Heart right ventricle (tissue), 16 donors: ENCODE data around the gene ZBTB5. TPM values are rescaled to one million over a fixed set of nuclear protein-coding genes. Genes with fewer than 3 reads are reported as not detected.
A peak's percentile ranks its signal among the peaks of the same experiment; 100 is the strongest.

Experiments
- ATAC-seq, 8 donors: fragments of 200-7000 bp; cut with Tn5 transposase; one replicate each; pipeline ENCODE4 v1.9.1; 2020; ENCODE audit warnings: mild to moderate bottlenecking in 8 of 8, moderate library complexity in 8 of 8, moderate number of reproducible peaks in 1 of 8
- DNase-seq, 2 donors: peaks; one replicate each; pipeline ENCODE4 v3.0.0-alpha.2; 2020
- H3K27ac ChIP-seq, 10 donors: fragments of 200-600 bp; sonication (generic) in 2 of 10; one replicate each; pipeline versions ENCODE4 v1.5.0 to v1.8.0; 2020 to 2022; ENCODE audit warnings: mild to moderate bottlenecking in 3 of 10
- H3K27me3 ChIP-seq, 7 donors: fragments of 200-600 bp; one replicate each; pipeline ENCODE4 v1.8.0; 2021 to 2022; ENCODE audit warnings: mild to moderate bottlenecking in 2 of 7
- H3K36me3 ChIP-seq, 9 donors: fragments of 200-600 bp; sonication (generic) in 1 of 9; one replicate each; pipeline versions ENCODE4 v1.5.0 to v1.8.0; 2020 to 2022; ENCODE audit warnings: mild to moderate bottlenecking in 2 of 9
- H3K4me1 ChIP-seq, 9 donors: fragments of 200-600 bp; sonication (generic) in 1 of 9; one replicate each; pipeline versions ENCODE4 v1.5.0 to v1.8.0; 2020 to 2022; ENCODE audit warnings: mild to moderate bottlenecking in 4 of 9
- H3K4me3 ChIP-seq, 10 donors: fragments of 200-600 bp; sonication (generic) in 2 of 10; one replicate each; pipeline versions ENCODE4 v1.5.0 to v1.8.0; 2020 to 2022; ENCODE audit warnings: mild to moderate bottlenecking in 7 of 10, moderate library complexity in 2 of 10
- H3K9me3 ChIP-seq, 11 donors: fragments of 200-600 bp in 10 of 11; sonication (generic) in 2 of 11; one replicate each; pipeline versions ENCODE4 v1.5.0 to v1.8.0; 2013 to 2022; ENCODE audit warnings: mild to moderate bottlenecking in 2 of 11, control low read depth in 1 of 11, moderate library complexity in 1 of 11
- CTCF ChIP-seq, 9 donors: fragments of 200-600 bp; sonication (generic) in 2 of 9; IDR thresholded peaks; one replicate each; pipeline versions ENCODE4 v1.5.0 to v1.8.0; 2021 to 2022; ENCODE audit warnings: antibody characterized with exemption in 9 of 9, mild to moderate bottlenecking in 5 of 9, moderate library complexity in 1 of 9
- WGBS, 2 donors: extraction: QIAGEN DNeasy Blood & Tissue Kit; methylation state at CpG; one replicate each; pipeline ENCODE4 v1.1.7; 2013; ENCODE audit warnings: inconsistent platforms in 1 of 2; 5-methylcytosine and 5-hydroxymethylcytosine counted together
- intact Hi-C, 10 donors: fragments of 100-400 bp; cut with DNase I; formaldehyde crosslinking; loops; one replicate each; pipeline versions ENCODE4 v1.11.1 to v1.14.2; 2022
- polyA plus RNA-seq, 2 donors: library from polyadenylated mRNA; stranded (reverse); fragments of 200-250 nt; gene quantifications; one replicate each; pipeline ENCODE4 v1.2.3, GENCODE V29; 2013
- total RNA-seq, 10 donors: library from RNA; stranded (reverse); fragmentation: NEBNext Ultra II Directional in 3 of 10; extraction: Animal tissue kit (Norgen Biotek cat#: 25700) in 3 of 10; gene quantifications; one replicate each; pipeline versions ENCODE4 v1.2.1 to v1.2.4, GENCODE V29; 2021 to 2023
- donor health status: Arrhythmogenic right ventricular cardiomyopathy.
- donor health status: ischemic (EF 13 %, LVEDD 7.1; RV severe dilation, severe dysfunction).
- donor health status: healthy with polysubstance abuse.
- donor health status: DM: no; HTN: yes; CAD: no.
- donor health status: DM: no; HTN: no; CAD: no.
- donor health status: ischemic (EF 25% LVEDD 6.9; RV normal size, moderate dysfunction).
- donor health status: ischemic (EF 25% LVEDD 5.7; RV mildly dilated, moderate dysfunction).
- donor health status: healthy.
- donor health status: DM: yes; HTN: yes; CAD: no.
- donor health status: Ischemic cardiomyopathy.
- donor health status: ischemic (EF 35%, LVEDD 5.7; RV mildly dilated, moderate dysfunction).
- donor health status: nonischemic (EF 11% LVEDD 7.7; RV severe dilation, severe dysfunction).
- donor health status: DM: yes; HTN: yes; CAD: no.
- donor health status: PGD.
- donor health status: ischemic (EF 29% LVEDD 5.4; RV normal size, mild dysfunction).
- donor health status: nonischemic (EF 23%, LVEDD 6.1; RV moderate dilation, normal function).

The ZBTB5 gene
- total and polyA plus RNA-seq, 12 donors, result 2.1 to 7.5 (median 6.3) TPM

GRCh38 chr9:37508135-37508833, 43.0 kb upstream of the ZBTB5 start:
- DNase-seq, result no peak
- no peak for TF ChIP-seq CTCF (IDR thresholded peaks at IDR 0.05)

GRCh38 chr9:37507566-37508134, 42.4 kb upstream of the ZBTB5 start:
- TF ChIP-seq CTCF (IDR thresholded peaks at IDR 0.05), result no peak
- Histone ChIP-seq H3K4me1 (no peaks in the 10 kb centered on the region), H3K27ac (no peak overlapping the region), H3K4me3 (no peak overlapping the region), H3K27me3 (no peaks in the 10 kb centered on the region), H3K36me3 (peaks cover 0 to 80% (median 3%) of the 10 kb centered on the region in 9 donors), H3K9me3 (no peaks in the 10 kb centered on the region)
- DNase-seq, result no peak
- 96 to 97% methylated on average over 11 of the region's 11 CpGs for WGBS, 2 donors
- intact Hi-C loops, result loop anchor here in 1 of 10 donors (10.0 kb wide), 1 partner anchor 93 kb away; no protein-coding TSS in a partner anchor
- ATAC-seq, result no peak

More at GRCh38 chr9:37508135-37508833, 43.0 kb upstream of the ZBTB5 start:
- Histone ChIP-seq H3K4me1 (no peaks in the 10 kb centered on the region), H3K27ac (no peak overlapping the region), H3K9me3 (no peaks in the 10 kb centered on the region), H3K36me3 (peaks cover 0 to 74% (median under 1%) of the 10 kb centered on the region in 9 donors), H3K27me3 (no peaks in the 10 kb centered on the region), H3K4me3 (no peak overlapping the region)
- ATAC-seq, result peak in 2 of 8 donors; percentile 16 to 34
- WGBS, 2 donors, result 94 to 95% methylated on average over 5 of the region's 5 CpGs
- intact Hi-C loops, result loop anchor here in 1 of 10 donors (10.0 kb wide), 1 partner anchor 93 kb away; no protein-coding TSS in a partner anchor

GRCh38 chr9:37504605-37505004, 39.4 kb upstream of the ZBTB5 start:
- no peaks in the 10 kb centered on the region for H3K9me3 ChIP-seq
- H3K27me3 ChIP-seq, result no peaks in the 10 kb centered on the region
- H3K27ac ChIP-seq, result no peak overlapping the region
- H3K4me3 ChIP-seq, result no peak overlapping the region
- 92 to 97% methylated on average over 5 of the region's 5 CpGs for WGBS, 2 donors
- no peak for TF ChIP-seq CTCF (IDR thresholded peaks at IDR 0.05)
- peaks cover 0 to 91% (median 17%) of the 10 kb centered on the region in 9 donors for H3K36me3 ChIP-seq
- ATAC-seq (no peak), DNase-seq (no peak)
- no peaks in the 10 kb centered on the region for H3K4me1 ChIP-seq
- intact Hi-C loops, result loop anchor here in 1 of 10 donors (10.0 kb wide), 1 partner anchor 90 kb away; no protein-coding TSS in a partner anchor

- peak in 6 of 8 donors; percentile 31 to 81 (median 54) for ATAC-seq
- Histone ChIP-seq H3K9me3 (no peaks in the 10 kb centered on the region), H3K4me1 (no peaks in the 10 kb centered on the region), H3K4me3 (no peak overlapping the region), H3K27me3 (no peaks in the 10 kb centered on the region), H3K36me3 (peaks cover 0 to 96% (median 18%) of the 10 kb centered on the region in 9 donors), H3K27ac (no peak overlapping the region)
- DNase-seq, result no peak
- 74 to 78% methylated on average over 3 of the region's 3 CpGs for WGBS, 2 donors
- TF ChIP-seq CTCF (IDR thresholded peaks at IDR 0.05), result no peak
- intact Hi-C loops, result loop anchor here in 1 of 10 donors (10.0 kb wide), 1 partner anchor 89 kb away; no protein-coding TSS in a partner anchor
Observed at GRCh38 chr9:37503736-37504135, 38.5 kb upstream of the ZBTB5 start.
